GM12874 (cell line): Measurements from ENCODE around the gene VWA8.

ENCODE experiments used
- TF ChIP-seq, protein P1 (sequence below): IDR thresholded peaks from 2 replicates; pipeline ENCODE4 v1.5.1; 2011; ENCODE audit warnings: low read depth, mild to moderate bottlenecking, control low read depth, low read length, moderate library complexity; ENCODE audit not compliant: insufficient read depth

VWA8 gene

DNA sequence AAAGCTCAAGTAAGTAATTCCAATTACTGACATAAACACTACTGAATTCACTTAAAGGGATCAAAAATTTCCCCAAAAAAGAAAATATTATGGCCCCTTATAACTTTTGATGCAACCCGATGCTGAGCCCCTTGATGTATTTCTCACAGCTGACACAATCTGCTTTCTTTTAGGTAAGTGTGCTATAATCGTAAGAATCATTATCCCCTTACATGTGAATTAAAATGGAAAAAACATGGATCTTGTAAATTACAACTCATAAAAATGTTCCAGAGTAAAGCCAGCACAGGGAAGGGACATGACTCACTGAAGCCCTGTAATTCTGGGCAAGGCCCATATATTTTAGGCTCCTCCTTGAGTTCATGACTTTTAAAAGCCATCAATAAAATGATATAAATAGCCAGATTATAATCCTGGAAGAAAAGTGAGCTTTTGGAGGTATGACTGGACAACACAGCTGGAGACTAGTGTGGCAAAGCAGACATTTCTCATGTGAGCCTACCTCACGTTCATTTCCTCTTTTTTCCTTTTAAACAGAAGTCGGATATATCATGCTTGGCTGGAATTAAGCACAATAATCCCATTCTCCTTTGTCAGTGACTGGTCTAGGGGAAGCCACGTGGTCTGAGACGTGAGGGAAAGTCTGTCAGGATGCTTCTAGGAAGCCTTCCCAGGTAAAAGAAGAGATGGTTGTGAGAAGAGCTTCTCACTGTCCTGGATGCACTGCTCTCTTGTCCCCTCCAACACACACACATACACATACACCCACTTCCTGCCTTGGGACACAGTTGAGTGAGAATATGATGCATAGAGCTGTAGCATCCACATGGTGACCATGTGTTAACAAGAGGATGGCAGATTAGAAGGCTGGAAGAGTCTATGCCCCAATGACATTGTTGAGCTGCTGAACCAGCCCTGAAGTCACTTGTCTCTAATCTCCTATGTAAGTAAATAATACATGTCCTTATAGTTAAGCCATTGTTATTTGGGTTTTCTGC lies 338.2 kb downstream of the VWA8 start:
- TF ChIP-seq, protein P1, sequence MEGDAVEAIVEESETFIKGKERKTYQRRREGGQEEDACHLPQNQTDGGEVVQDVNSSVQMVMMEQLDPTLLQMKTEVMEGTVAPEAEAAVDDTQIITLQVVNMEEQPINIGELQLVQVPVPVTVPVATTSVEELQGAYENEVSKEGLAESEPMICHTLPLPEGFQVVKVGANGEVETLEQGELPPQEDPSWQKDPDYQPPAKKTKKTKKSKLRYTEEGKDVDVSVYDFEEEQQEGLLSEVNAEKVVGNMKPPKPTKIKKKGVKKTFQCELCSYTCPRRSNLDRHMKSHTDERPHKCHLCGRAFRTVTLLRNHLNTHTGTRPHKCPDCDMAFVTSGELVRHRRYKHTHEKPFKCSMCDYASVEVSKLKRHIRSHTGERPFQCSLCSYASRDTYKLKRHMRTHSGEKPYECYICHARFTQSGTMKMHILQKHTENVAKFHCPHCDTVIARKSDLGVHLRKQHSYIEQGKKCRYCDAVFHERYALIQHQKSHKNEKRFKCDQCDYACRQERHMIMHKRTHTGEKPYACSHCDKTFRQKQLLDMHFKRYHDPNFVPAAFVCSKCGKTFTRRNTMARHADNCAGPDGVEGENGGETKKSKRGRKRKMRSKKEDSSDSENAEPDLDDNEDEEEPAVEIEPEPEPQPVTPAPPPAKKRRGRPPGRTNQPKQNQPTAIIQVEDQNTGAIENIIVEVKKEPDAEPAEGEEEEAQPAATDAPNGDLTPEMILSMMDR = no peak

DNA sequence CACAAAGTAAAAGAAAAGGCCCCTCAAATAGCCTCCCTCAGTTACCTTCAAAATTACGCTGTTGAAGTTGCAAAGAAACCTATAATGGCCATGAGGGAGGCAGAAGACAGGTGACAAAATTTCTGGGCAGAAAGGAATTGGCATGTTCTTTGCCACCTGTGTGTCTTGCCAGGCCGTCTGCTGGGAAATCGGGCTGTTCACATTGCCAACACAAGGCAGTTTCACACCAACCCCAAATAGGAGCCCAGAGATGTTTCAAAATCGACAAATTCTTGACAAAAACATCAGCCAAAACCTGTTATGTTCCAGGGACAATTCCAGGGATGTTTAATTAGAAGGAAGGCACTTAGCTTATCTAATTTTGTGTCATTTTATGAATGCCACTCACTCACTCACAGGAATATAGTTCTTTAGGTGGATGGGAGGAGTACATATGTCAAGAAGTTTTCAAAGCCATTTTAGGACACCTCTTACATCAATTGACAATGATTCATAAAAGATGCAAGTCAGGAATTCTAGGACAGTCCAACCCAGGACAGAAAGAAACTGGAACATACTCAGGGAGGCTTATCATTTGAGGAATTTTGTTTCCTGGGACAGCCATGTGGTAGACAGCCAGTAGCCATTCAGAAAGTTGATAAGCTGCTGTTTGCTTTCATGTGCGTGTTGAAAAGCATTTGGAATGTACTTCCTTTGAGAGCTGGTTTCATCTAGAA lies 339.0 kb downstream of the VWA8 start:
- TF ChIP-seq, protein P1 = no peak

DNA sequence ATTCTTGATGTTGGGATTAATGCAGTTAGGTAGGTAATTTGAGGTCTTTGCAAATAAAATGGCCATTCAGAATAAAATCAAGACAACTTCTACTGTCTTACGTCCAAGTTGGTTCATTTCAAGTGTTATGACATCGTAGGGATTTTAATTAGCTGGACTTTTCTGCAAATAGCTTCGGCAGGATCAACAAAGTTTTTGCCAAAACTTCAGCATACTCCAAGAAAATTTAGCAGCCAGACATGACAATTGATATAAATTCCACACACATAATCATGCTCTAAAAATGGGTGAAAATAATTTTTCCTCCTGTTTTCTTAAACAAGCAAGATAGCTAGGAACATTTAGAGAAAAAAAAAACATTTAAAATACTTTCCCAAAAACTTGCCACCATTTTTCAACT lies 344.8 kb downstream of the VWA8 start:
- TF ChIP-seq, protein P1 = no peak

DNA sequence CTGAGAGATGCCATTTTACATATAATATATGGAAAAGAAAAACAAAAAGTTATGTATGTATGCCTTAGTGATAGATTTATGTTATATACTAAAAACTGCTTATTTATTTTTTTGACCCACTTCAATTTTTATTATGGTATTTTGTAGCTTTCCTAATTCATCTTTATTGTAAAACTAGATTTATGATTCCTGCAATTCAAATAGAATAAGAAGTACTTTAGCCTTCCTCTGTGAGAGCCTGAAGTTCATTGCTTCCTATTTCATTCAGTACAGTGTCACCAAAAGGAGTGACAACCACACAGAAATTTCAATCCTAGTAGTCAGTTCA lies 345.4 kb downstream of the VWA8 start:
- TF ChIP-seq, protein P1 = no peak

DNA sequence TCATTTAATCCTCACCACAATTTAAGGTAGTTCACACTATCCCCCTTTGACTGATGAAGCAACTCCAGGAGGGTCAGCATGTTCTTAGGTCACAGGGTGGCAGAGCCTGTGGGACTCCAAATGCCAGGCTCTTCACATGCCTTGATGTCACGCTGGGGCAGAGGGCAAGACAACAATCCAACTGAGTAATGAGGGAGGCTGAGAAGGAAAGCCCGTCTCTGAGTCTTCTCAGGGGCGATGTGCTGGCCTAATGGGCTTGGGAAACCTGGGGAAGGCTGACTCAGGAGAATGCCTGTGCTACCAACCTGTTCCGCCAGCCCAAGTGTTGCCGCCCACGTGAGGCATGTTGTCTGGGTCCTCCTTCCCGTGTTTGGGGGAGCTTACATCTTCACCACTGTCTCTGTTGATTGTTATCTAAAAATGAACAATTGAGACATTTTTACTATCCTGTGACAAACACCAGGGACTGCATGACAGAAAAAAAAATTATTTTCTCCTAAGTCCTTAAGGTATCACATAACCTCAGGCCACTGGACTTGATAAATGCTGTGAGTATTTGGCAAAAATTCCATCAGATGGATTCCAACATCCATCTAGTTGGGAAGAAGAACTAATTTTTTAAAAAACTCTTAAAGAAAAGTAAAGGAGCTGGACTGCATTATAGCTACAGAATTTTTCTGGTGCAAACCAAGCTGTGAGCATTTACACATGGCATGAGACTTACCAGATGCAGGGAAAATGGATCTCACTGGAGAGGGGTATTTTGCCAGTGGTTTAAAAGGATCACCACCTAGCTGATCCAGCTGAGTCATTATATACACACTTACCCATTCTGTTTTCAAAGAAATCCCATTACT lies 346.0 kb downstream of the VWA8 start:
- TF ChIP-seq, protein P1 = no peak

DNA sequence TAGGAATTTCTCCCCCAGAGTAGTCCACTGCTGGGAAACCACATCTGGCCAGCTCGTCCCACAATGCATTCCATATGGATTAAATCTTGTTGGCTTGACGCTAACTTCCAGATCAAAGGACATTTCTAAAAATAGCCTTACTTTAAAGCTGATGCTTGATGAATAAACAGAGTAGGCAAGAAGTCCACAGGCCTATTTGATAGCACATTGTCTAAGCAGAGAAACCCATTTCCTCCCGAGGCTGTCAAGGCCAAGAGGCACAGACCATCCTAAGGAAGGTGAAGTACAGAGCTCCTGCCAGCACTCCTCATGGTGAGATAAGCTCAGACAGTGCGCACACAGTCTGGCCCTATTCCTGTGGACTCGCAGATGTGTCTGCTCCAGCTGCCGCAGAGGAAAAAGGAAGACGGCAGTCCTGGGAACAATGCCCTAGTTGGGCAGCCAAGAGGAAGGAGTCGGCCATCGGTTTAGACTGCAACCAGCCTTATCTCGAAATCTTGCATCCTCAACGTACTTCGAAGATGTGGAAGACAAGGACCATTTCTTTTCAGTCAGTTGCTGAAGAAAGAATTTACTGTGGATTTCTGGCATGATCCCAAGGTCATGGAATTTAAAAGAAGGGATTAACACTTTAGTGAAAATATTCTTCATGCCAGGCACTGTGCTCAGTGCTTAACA lies 346.8 kb downstream of the VWA8 start:
- TF ChIP-seq, protein P1 = no peak
